ENCODE results near the gene CCDC192. TPM values are rescaled to one million over a fixed set of nuclear protein-coding genes. Genes with fewer than 3 reads are reported as not detected.

CCDC192 gene
- total and polyA plus RNA-seq, 4 donors, result 0.50 to 1.6 (median 1.0) TPM

- no peaks in the 10 kb centered on the region for H3K4me1 ChIP-seq (ENCODE audit: control insufficient read depth, insufficient read depth, low read length)
- no peak overlapping the region for H3K4me3 ChIP-seq (ENCODE audit: low read depth, low read length)
- WGBS (ENCODE audit: insufficient coverage), result no CpG with 5 or more reads among the region's 2 CpGs
- no peak overlapping the region for H3K27ac ChIP-seq (ENCODE audit: low read depth, low read length)
- H3K9me3 ChIP-seq (ENCODE audit: control insufficient read depth, insufficient read depth, low read length), result no peaks in the 10 kb centered on the region
- DNase-seq (ENCODE audit: low read depth in 4 of 6, low spot score in 6 of 6), result no peak
- no peaks in the 10 kb centered on the region for H3K27me3 ChIP-seq (ENCODE audit: control insufficient read depth, insufficient read depth, low read length)
- H3K36me3 ChIP-seq (ENCODE audit: control insufficient read depth, insufficient read depth, low read length), result no peaks in the 10 kb centered on the region
These were observed 51.5 kb downstream of the CCDC192 start for GRCh38 chr5:127754706-127755105.

GRCh38 chr5:127757576-127757975 lies 54.4 kb downstream of the CCDC192 start:
- Histone ChIP-seq H3K4me3 (ENCODE audit: low read depth, low read length) (no peak overlapping the region), H3K9me3 (ENCODE audit: control insufficient read depth, insufficient read depth, low read length) (no peaks in the 10 kb centered on the region), H3K27me3 (ENCODE audit: control insufficient read depth, insufficient read depth, low read length) (no peaks in the 10 kb centered on the region), H3K4me1 (ENCODE audit: control insufficient read depth, insufficient read depth, low read length) (no peaks in the 10 kb centered on the region), H3K27ac (ENCODE audit: low read depth, low read length) (no peak overlapping the region), H3K36me3 (ENCODE audit: control insufficient read depth, insufficient read depth, low read length) (no peaks in the 10 kb centered on the region)
- peak in 5 of 6 donors; percentile 7 to 84 (median 28) for DNase-seq (ENCODE audit: low read depth in 4 of 6, low spot score in 6 of 6)
- WGBS (ENCODE audit: insufficient coverage), result 25% methylated on average over 1 of the region's 1 CpG

GRCh38 chr5:127758766-127759283 lies 55.6 kb downstream of the CCDC192 start:
- Histone ChIP-seq H3K4me1 (ENCODE audit: control insufficient read depth, insufficient read depth, low read length) (no peaks in the 10 kb centered on the region), H3K27me3 (ENCODE audit: control insufficient read depth, insufficient read depth, low read length) (no peaks in the 10 kb centered on the region), H3K27ac (ENCODE audit: low read depth, low read length) (no peak overlapping the region), H3K9me3 (ENCODE audit: control insufficient read depth, insufficient read depth, low read length) (no peaks in the 10 kb centered on the region), H3K36me3 (ENCODE audit: control insufficient read depth, insufficient read depth, low read length) (no peaks in the 10 kb centered on the region), H3K4me3 (ENCODE audit: low read depth, low read length) (no peak overlapping the region)
- no peak for DNase-seq (ENCODE audit: low read depth in 4 of 6, low spot score in 6 of 6)

DNA sequence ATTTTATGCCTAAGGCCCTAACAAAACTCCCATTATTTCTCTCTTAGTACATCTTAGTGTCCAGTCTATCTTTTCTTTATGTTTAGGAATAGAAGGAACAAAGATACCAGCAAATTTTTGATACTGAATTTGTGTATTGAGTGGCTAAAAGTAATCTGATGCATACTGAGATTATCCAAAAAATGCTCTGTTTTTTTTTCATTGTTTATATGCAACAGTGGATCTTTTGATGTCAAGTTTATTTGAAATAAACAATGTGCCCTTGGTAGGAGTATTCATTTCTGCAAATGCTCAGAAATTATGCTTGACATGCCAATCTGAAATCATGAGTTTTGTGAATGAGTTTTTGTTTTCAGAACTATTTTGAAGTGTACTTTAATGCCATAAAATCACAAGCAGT lies 58.7 kb downstream of the CCDC192 start:
- Histone ChIP-seq H3K27me3 (ENCODE audit: control insufficient read depth, insufficient read depth, low read length) (no peaks in the 10 kb centered on the region), H3K9me3 (ENCODE audit: control insufficient read depth, insufficient read depth, low read length) (no peaks in the 10 kb centered on the region), H3K4me1 (ENCODE audit: control insufficient read depth, insufficient read depth, low read length) (no peaks in the 10 kb centered on the region), H3K4me3 (ENCODE audit: low read depth, low read length) (no peak overlapping the region), H3K27ac (ENCODE audit: low read depth, low read length) (no peak overlapping the region), H3K36me3 (ENCODE audit: control insufficient read depth, insufficient read depth, low read length) (no peaks in the 10 kb centered on the region)
- no peak for DNase-seq (ENCODE audit: low read depth in 4 of 6, low spot score in 6 of 6)

DNA sequence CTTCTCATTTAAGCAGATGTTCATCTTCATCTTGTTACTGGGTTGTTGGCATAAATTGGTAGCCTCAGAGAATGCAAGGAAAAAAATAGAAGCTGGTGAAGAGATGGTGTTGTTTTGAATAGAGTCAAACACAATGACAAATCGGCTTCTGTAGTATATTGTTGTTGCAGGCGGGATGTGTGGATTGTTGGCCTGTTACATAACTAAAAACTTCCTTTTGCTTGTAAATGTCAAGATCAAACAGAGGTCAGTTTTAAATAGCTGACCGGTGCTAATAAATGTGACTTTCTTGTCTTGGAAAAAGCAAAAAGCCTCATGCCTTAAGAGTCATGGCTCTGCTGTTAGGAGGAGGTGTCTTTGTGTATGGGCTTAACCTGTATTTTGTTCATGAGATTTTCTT lies 59.2 kb downstream of the CCDC192 start:
- no peaks in the 10 kb centered on the region for H3K36me3 ChIP-seq (ENCODE audit: control insufficient read depth, insufficient read depth, low read length)
- no peak overlapping the region for H3K27ac ChIP-seq (ENCODE audit: low read depth, low read length)
- H3K9me3 ChIP-seq (ENCODE audit: control insufficient read depth, insufficient read depth, low read length), result no peaks in the 10 kb centered on the region
- no peak overlapping the region for H3K4me3 ChIP-seq (ENCODE audit: low read depth, low read length)
- H3K4me1 ChIP-seq (ENCODE audit: control insufficient read depth, insufficient read depth, low read length), result no peaks in the 10 kb centered on the region
- H3K27me3 ChIP-seq (ENCODE audit: control insufficient read depth, insufficient read depth, low read length), result no peaks in the 10 kb centered on the region
- WGBS (ENCODE audit: insufficient coverage), result 38% methylated on average over 1 of the region's 3 CpGs
- DNase-seq (ENCODE audit: low read depth in 4 of 6, low spot score in 6 of 6), result no peak

DNA sequence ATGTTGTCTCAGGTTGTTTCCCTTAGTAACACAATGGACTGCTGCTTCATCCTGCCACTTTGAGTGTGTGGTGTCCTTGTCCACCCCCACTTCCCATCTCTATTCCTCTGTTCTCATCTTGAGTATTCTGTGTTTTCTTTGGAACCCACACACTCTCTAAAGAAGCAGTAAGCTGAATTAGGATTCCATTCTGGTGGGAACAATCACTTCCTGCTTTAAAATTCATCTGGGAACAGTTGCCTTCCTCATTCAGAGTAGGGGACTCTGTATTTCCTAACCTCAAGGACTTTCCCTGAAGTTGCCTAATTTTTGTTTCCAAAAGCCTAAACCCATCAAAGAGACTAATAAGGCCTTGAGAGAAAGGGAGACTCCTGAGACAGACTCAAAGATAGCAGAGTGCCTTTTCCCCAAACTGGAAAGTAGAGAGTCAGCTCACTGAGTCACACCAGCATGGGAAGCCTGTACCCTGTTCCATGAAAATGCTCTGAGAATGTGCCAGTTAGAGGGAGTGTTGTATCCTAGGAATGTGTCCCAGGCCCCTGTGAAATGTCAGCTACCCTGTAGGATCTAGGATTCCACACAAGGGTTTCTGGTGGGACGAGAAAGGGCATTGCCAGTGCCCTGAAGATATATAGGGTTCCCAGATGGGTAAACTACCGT lies 63.6 kb downstream of the CCDC192 start:
- DNase-seq (ENCODE audit: low read depth in 4 of 6, low spot score in 6 of 6), result no peak
- Histone ChIP-seq H3K4me1 (ENCODE audit: control insufficient read depth, insufficient read depth, low read length) (no peaks in the 10 kb centered on the region), H3K27me3 (ENCODE audit: control insufficient read depth, insufficient read depth, low read length) (no peaks in the 10 kb centered on the region), H3K4me3 (ENCODE audit: low read depth, low read length) (no peak overlapping the region), H3K27ac (ENCODE audit: low read depth, low read length) (no peak overlapping the region), H3K36me3 (ENCODE audit: control insufficient read depth, insufficient read depth, low read length) (no peaks in the 10 kb centered on the region), H3K9me3 (ENCODE audit: control insufficient read depth, insufficient read depth, low read length) (no peaks in the 10 kb centered on the region)
- 100% methylated on average over 1 of the region's 2 CpGs for WGBS (ENCODE audit: insufficient coverage)

- Histone ChIP-seq H3K27me3 (ENCODE audit: control insufficient read depth, insufficient read depth, low read length) (no peaks in the 10 kb centered on the region), H3K27ac (ENCODE audit: low read depth, low read length) (no peak overlapping the region), H3K4me3 (ENCODE audit: low read depth, low read length) (no peak overlapping the region), H3K36me3 (ENCODE audit: control insufficient read depth, insufficient read depth, low read length) (no peaks in the 10 kb centered on the region), H3K9me3 (ENCODE audit: control insufficient read depth, insufficient read depth, low read length) (no peaks in the 10 kb centered on the region), H3K4me1 (ENCODE audit: control insufficient read depth, insufficient read depth, low read length) (no peaks in the 10 kb centered on the region)
- DNase-seq (ENCODE audit: low read depth in 4 of 6, low spot score in 6 of 6), result peak in 1 of 6 donors; percentile 76
These were observed 66.2 kb downstream of the CCDC192 start for GRCh38 chr5:127769386-127769785.

GRCh38 chr5:127770272-127770671 lies 67.1 kb downstream of the CCDC192 start:
- H3K27ac ChIP-seq (ENCODE audit: low read depth, low read length), result no peak overlapping the region
- H3K27me3 ChIP-seq (ENCODE audit: control insufficient read depth, insufficient read depth, low read length), result no peaks in the 10 kb centered on the region
- H3K9me3 ChIP-seq (ENCODE audit: control insufficient read depth, insufficient read depth, low read length), result no peaks in the 10 kb centered on the region
- DNase-seq (ENCODE audit: low read depth in 4 of 6, low spot score in 6 of 6), result no peak
- H3K4me1 ChIP-seq (ENCODE audit: control insufficient read depth, insufficient read depth, low read length), result no peaks in the 10 kb centered on the region
- no peak overlapping the region for H3K4me3 ChIP-seq (ENCODE audit: low read depth, low read length)
- no peaks in the 10 kb centered on the region for H3K36me3 ChIP-seq (ENCODE audit: control insufficient read depth, insufficient read depth, low read length)

GRCh38 chr5:127772531-127772930 lies 69.3 kb downstream of the CCDC192 start:
- no peaks in the 10 kb centered on the region for H3K4me1 ChIP-seq (ENCODE audit: control insufficient read depth, insufficient read depth, low read length)
- WGBS (ENCODE audit: insufficient coverage), result 88% methylated on average over 1 of the region's 1 CpG
- no peak overlapping the region for H3K27ac ChIP-seq (ENCODE audit: low read depth, low read length)
- no peaks in the 10 kb centered on the region for H3K9me3 ChIP-seq (ENCODE audit: control insufficient read depth, insufficient read depth, low read length)
- no peak overlapping the region for H3K4me3 ChIP-seq (ENCODE audit: low read depth, low read length)
- DNase-seq (ENCODE audit: low read depth in 4 of 6, low spot score in 6 of 6), result no peak
- no peaks in the 10 kb centered on the region for H3K27me3 ChIP-seq (ENCODE audit: control insufficient read depth, insufficient read depth, low read length)
- no peaks in the 10 kb centered on the region for H3K36me3 ChIP-seq (ENCODE audit: control insufficient read depth, insufficient read depth, low read length)

- no peak overlapping the region for H3K27ac ChIP-seq (ENCODE audit: low read depth, low read length)
- H3K9me3 ChIP-seq (ENCODE audit: control insufficient read depth, insufficient read depth, low read length), result no peaks in the 10 kb centered on the region
- WGBS (ENCODE audit: insufficient coverage), result 100% methylated on average over 1 of the region's 2 CpGs
- no peak for DNase-seq (ENCODE audit: low read depth in 4 of 6, low spot score in 6 of 6)
- no peak overlapping the region for H3K4me3 ChIP-seq (ENCODE audit: low read depth, low read length)
- no peaks in the 10 kb centered on the region for H3K4me1 ChIP-seq (ENCODE audit: control insufficient read depth, insufficient read depth, low read length)
- no peaks in the 10 kb centered on the region for H3K27me3 ChIP-seq (ENCODE audit: control insufficient read depth, insufficient read depth, low read length)
- H3K36me3 ChIP-seq (ENCODE audit: control insufficient read depth, insufficient read depth, low read length), result no peaks in the 10 kb centered on the region
These were observed 71.0 kb downstream of the CCDC192 start for GRCh38 chr5:127774221-127774620.
